Activated CD4-positive, alpha-beta memory T cell treated with anti-CD3 and anti-CD28 coated beads for 36 hours (primary cell): Measurements from ENCODE around the gene CUEDC1. TPM values are rescaled to one million over a fixed set of nuclear protein-coding genes. Genes with fewer than 3 reads are reported as not detected.
A peak's percentile ranks its signal among the peaks of the same experiment; 100 is the strongest.
"Not testable (repeated sequence)": the region's sequence is repeated elsewhere in the genome, so short reads cannot be mapped to it uniquely, and the experiment has no call there.

Experiments used
- CTCF ChIA-PET: fragments of 350-600 bp; sonication (Branson Sonifier 250); formaldehyde crosslinking; loops from one replicate; lab custom pipeline; 2021; ENCODE audit warnings: antibody characterized with exemption, inconsistent platforms; lab: Charles Lee
- POLR2A ChIA-PET: fragments of 350-600 bp; sonication (Branson Sonifier 250); formaldehyde crosslinking; loops from one replicate; lab custom pipeline; 2021; ENCODE audit warnings: antibody characterized with exemption; lab: Charles Lee
- DNase-seq: peaks from one replicate; pipeline ENCODE4 v3.0.0-alpha.2; 2020
- H3K27ac Mint-ChIP-seq: one replicate; pipeline ENCODE4 v1.8.0; 2021; ENCODE audit warnings: mixed read lengths
- H3K27me3 Mint-ChIP-seq: one replicate; pipeline ENCODE4 v1.8.0; 2021; ENCODE audit warnings: mixed read lengths
- H3K36me3 Mint-ChIP-seq: one replicate; pipeline ENCODE4 v1.8.0; 2021; ENCODE audit warnings: mixed read lengths
- H3K4me1 Mint-ChIP-seq: one replicate; pipeline ENCODE4 v1.8.0; 2021; ENCODE audit warnings: low read depth, mixed read lengths
- H3K4me3 Mint-ChIP-seq: one replicate; pipeline ENCODE4 v1.8.0; 2021; ENCODE audit warnings: mild to moderate bottlenecking, mixed read lengths
- H3K9me3 Mint-ChIP-seq: one replicate; pipeline ENCODE4 v1.8.0; 2021; ENCODE audit warnings: mixed read lengths
- intact Hi-C: fragments of 100-400 bp; cut with micrococcal nuclease; formaldehyde crosslinking; loops from one replicate; pipeline ENCODE4 v1.15.1; 2023
- total RNA-seq, 2 experiments: library from RNA; stranded (reverse); gene quantifications; one replicate each; pipeline ENCODE4 v1.2.3, GENCODE V29; 2021

The CUEDC1 gene
- total RNA-seq, 2 experiments from 2014 or later = 0.29 to 0.36 TPM

GRCh38 chr17:57984261-57984890, 29.2 kb upstream of the CUEDC1 start:
- H3K4me1 Mint-ChIP-seq = peaks cover 65% of the 10 kb centered on the region
- H3K27me3 Mint-ChIP-seq = no peaks in the 10 kb centered on the region
- ChIA-PET CTCF (interaction anchor here (0.9 to 1.4 kb wide), 3 partner anchors 11 to 28 kb away, joined by 3 to 7 read pairs (median 5); no protein-coding TSS in a partner anchor), POLR2A (interaction anchor here (0.8 kb wide), 1 partner anchor 8 kb away, joined by 5 read pairs; no protein-coding TSS in a partner anchor)
- peak overlapping the region; percentile 44 for H3K27ac Mint-ChIP-seq
- DNase-seq = no peak
- H3K4me3 Mint-ChIP-seq = no peak overlapping the region
- no peaks in the 10 kb centered on the region for H3K9me3 Mint-ChIP-seq
- intact Hi-C loops = no loop called here
- H3K36me3 Mint-ChIP-seq = peaks cover 15% of the 10 kb centered on the region

- ChIA-PET POLR2A (interaction anchor here (1.0 kb wide), 1 partner anchor 24 kb away, joined by 3 read pairs; no protein-coding TSS in a partner anchor), CTCF (interaction anchor here (1.0 kb wide), 2 partner anchors 109 to 129 kb away, joined by 3 to 5 read pairs; no protein-coding TSS in a partner anchor)
- Mint-ChIP-seq H3K27ac (no peak overlapping the region), H3K4me1 (peaks cover 56% of the 10 kb centered on the region), H3K4me3 (no peak overlapping the region), H3K36me3 (peaks cover 20% of the 10 kb centered on the region), H3K27me3 (no peaks in the 10 kb centered on the region), H3K9me3 (no peaks in the 10 kb centered on the region)
- DNase-seq = no peak
- intact Hi-C loops = no loop called here
Measured at GRCh38 chr17:57983446-57983845, 28.2 kb upstream of the CUEDC1 start.

GRCh38 chr17:57982452-57983170, 27.4 kb upstream of the CUEDC1 start:
- H3K27me3 Mint-ChIP-seq = no peaks in the 10 kb centered on the region
- intact Hi-C loops = no loop called here
- DNase-seq = no peak
- no peaks in the 10 kb centered on the region for H3K9me3 Mint-ChIP-seq
- H3K4me3 Mint-ChIP-seq = no peak overlapping the region
- peaks cover 56% of the 10 kb centered on the region for H3K4me1 Mint-ChIP-seq
- H3K27ac Mint-ChIP-seq = no peak overlapping the region
- ChIA-PET CTCF (interaction anchor here (1.0 to 4.1 kb wide), 5 partner anchors 12 to 130 kb away, joined by 3 to 14 read pairs (median 5); no protein-coding TSS in a partner anchor), POLR2A (interaction anchor here (1.0 kb wide), 1 partner anchor 25 kb away, joined by 3 read pairs; no protein-coding TSS in a partner anchor)
- peaks cover 27% of the 10 kb centered on the region for H3K36me3 Mint-ChIP-seq

- DNase-seq = no peak
- no peak overlapping the region for H3K4me3 Mint-ChIP-seq
- CTCF ChIA-PET = interaction anchor here (0.8 to 4.1 kb wide), 4 partner anchors 15 to 122 kb away, joined by 3 to 14 read pairs (median 10); no protein-coding TSS in a partner anchor
- peaks cover 41% of the 10 kb centered on the region for H3K36me3 Mint-ChIP-seq
- H3K27ac Mint-ChIP-seq = no peak overlapping the region
- peaks cover 43% of the 10 kb centered on the region for H3K4me1 Mint-ChIP-seq
- intact Hi-C loops = no loop called here
- H3K27me3 Mint-ChIP-seq = no peaks in the 10 kb centered on the region
- POLR2A ChIA-PET = interaction anchor here (1.6 to 1.9 kb wide), 2 partner anchors 13 to 27 kb away, joined by 4 to 5 read pairs; partner anchors contain the start of gene SRSF1
- H3K9me3 Mint-ChIP-seq = no peaks in the 10 kb centered on the region
Measured at GRCh38 chr17:57980522-57980921, 25.3 kb upstream of the CUEDC1 start.

- POLR2A ChIA-PET = interaction anchor here (0.7 to 1.6 kb wide), 2 partner anchors 14 to 29 kb away, joined by 3 to 4 read pairs; no protein-coding TSS in a partner anchor
- DNase-seq = no peak
- H3K9me3 Mint-ChIP-seq = no peaks in the 10 kb centered on the region
- no peaks in the 10 kb centered on the region for H3K27me3 Mint-ChIP-seq
- no peak overlapping the region for H3K27ac Mint-ChIP-seq
- CTCF ChIA-PET = interaction anchor here (3.1 to 4.1 kb wide), 2 partner anchors 21 to 87 kb away, joined by 14 read pairs; no protein-coding TSS in a partner anchor
- peaks cover 51% of the 10 kb centered on the region for H3K36me3 Mint-ChIP-seq
- intact Hi-C loops = no loop called here
- H3K4me1 Mint-ChIP-seq = peaks cover 28% of the 10 kb centered on the region
- H3K4me3 Mint-ChIP-seq = no peak overlapping the region
Measured at GRCh38 chr17:57979076-57979475, 23.9 kb upstream of the CUEDC1 start.

- intact Hi-C loops = no loop called here
- DNase-seq = no peak
- peaks cover 46% of the 10 kb centered on the region for H3K36me3 Mint-ChIP-seq
- ChIA-PET CTCF (interaction anchor here (1.4 kb wide), 1 partner anchor 205 kb away, joined by 3 read pairs; no protein-coding TSS in a partner anchor), POLR2A (interaction anchor here (0.9 kb wide), 1 partner anchor 8 kb away, joined by 5 read pairs; no protein-coding TSS in a partner anchor)
- H3K9me3 Mint-ChIP-seq = no peaks in the 10 kb centered on the region
- H3K4me3 Mint-ChIP-seq = no peak overlapping the region
- H3K4me1 Mint-ChIP-seq = peaks cover 5% of the 10 kb centered on the region
- no peaks in the 10 kb centered on the region for H3K27me3 Mint-ChIP-seq
- H3K27ac Mint-ChIP-seq = no peak overlapping the region
Measured at GRCh38 chr17:57976594-57976993, 21.4 kb upstream of the CUEDC1 start.

- H3K27ac Mint-ChIP-seq = no peak overlapping the region
- intact Hi-C loops = no loop called here
- no peak overlapping the region for H3K4me3 Mint-ChIP-seq
- peaks cover 42% of the 10 kb centered on the region for H3K36me3 Mint-ChIP-seq
- H3K9me3 Mint-ChIP-seq = no peaks in the 10 kb centered on the region
- ChIA-PET CTCF (interaction anchor here (0.8 to 1.4 kb wide), 5 partner anchors 22 to 141 kb away, joined by 3 to 7 read pairs (median 4); no protein-coding TSS in a partner anchor), POLR2A (no interaction called here)
- H3K4me1 Mint-ChIP-seq = no peaks in the 10 kb centered on the region
- DNase-seq = no peak
- H3K27me3 Mint-ChIP-seq = no peaks in the 10 kb centered on the region
Measured at GRCh38 chr17:57975044-57975443, 19.8 kb upstream of the CUEDC1 start.

GRCh38 chr17:57974053-57974824, 19.0 kb upstream of the CUEDC1 start:
- H3K36me3 Mint-ChIP-seq = peaks cover 40% of the 10 kb centered on the region
- intact Hi-C loops, CTCF ChIA-PET, H3K4me1 Mint-ChIP-seq, POLR2A ChIA-PET, H3K27ac Mint-ChIP-seq, DNase-seq, H3K9me3 Mint-ChIP-seq, H3K27me3 Mint-ChIP-seq, H3K4me3 Mint-ChIP-seq: not testable (repeated sequence)

- POLR2A ChIA-PET = no interaction called here
Measured at GRCh38 chr17:57972151-57972550, 16.9 kb upstream of the CUEDC1 start.

GRCh38 chr17:57971572-57971971, 16.4 kb upstream of the CUEDC1 start:
- no peaks in the 10 kb centered on the region for H3K27me3 Mint-ChIP-seq

More at GRCh38 chr17:57972151-57972550, 16.9 kb upstream of the CUEDC1 start:
- CTCF ChIA-PET = interaction anchor here (1.2 kb wide), 1 partner anchor 114 kb away, joined by 3 read pairs; no protein-coding TSS in a partner anchor
- Mint-ChIP-seq H3K4me1 (no peaks in the 10 kb centered on the region), H3K27ac (no peak overlapping the region), H3K9me3 (no peaks in the 10 kb centered on the region), H3K27me3 (no peaks in the 10 kb centered on the region), H3K4me3 (no peak overlapping the region), H3K36me3 (peaks cover 29% of the 10 kb centered on the region)
- DNase-seq = no peak
- intact Hi-C loops = no loop called here

GRCh38 chr17:57970710-57971109, 15.5 kb upstream of the CUEDC1 start:
- ChIA-PET POLR2A (no interaction called here), CTCF (interaction anchor here (1.1 to 1.3 kb wide), 2 partner anchors 29 to 138 kb away, joined by 3 read pairs; no protein-coding TSS in a partner anchor)
- H3K9me3 Mint-ChIP-seq = no peaks in the 10 kb centered on the region
- H3K27me3 Mint-ChIP-seq = no peaks in the 10 kb centered on the region
- no peak for DNase-seq
- peaks cover 16% of the 10 kb centered on the region for H3K36me3 Mint-ChIP-seq
- intact Hi-C loops = no loop called here
- H3K4me3 Mint-ChIP-seq = no peak overlapping the region
- H3K27ac Mint-ChIP-seq = no peak overlapping the region
- H3K4me1 Mint-ChIP-seq = no peaks in the 10 kb centered on the region

More at GRCh38 chr17:57971572-57971971, 16.4 kb upstream of the CUEDC1 start:
- CTCF ChIA-PET = interaction anchor here (1.1 to 1.3 kb wide), 3 partner anchors 28 to 139 kb away, joined by 3 read pairs; no protein-coding TSS in a partner anchor
- Mint-ChIP-seq H3K36me3 (peaks cover 23% of the 10 kb centered on the region), H3K4me3 (no peak overlapping the region), H3K4me1 (no peaks in the 10 kb centered on the region), H3K27ac (no peak overlapping the region), H3K9me3 (no peaks in the 10 kb centered on the region)
- intact Hi-C loops = no loop called here
- POLR2A ChIA-PET = no interaction called here
- no peak for DNase-seq
